Gastroesophageal sphincter (tissue), 4 donors: ENCODE data around the gene EXOC2. TPM values are rescaled to one million over a fixed set of nuclear protein-coding genes. Genes with fewer than 3 reads are reported as not detected.

ENCODE experiments used
- ATAC-seq: fragments of 150-250 bp; one replicate; pipeline ENCODE4 v1.9.1; 2016; ENCODE audit warnings: mild to moderate bottlenecking, moderate library complexity
- H3K27ac ChIP-seq, 4 donors: fragments of 200-600 bp; sonication (generic) in 3 of 4; 1 replicate in 3 of 4; 2 replicates in 1 of 4; pipeline ENCODE4 v1.5.1; 2016 to 2019
- H3K27me3 ChIP-seq: fragments of 200-600 bp; sonication (generic); one replicate; pipeline ENCODE4 v1.5.1; 2019
- H3K36me3 ChIP-seq, 2 donors: fragments of 200-600 bp; sonication (generic); one replicate each; pipeline ENCODE4 v1.5.1; 2019; ENCODE audit warnings: control low read depth in 1 of 2
- H3K4me1 ChIP-seq, 3 donors: fragments of 200-600 bp; sonication (generic); 1 replicate in 2 of 3; 2 replicates in 1 of 3; pipeline ENCODE4 v1.5.1; 2016 to 2019; ENCODE audit warnings: control low read depth in 2 of 3
- H3K4me3 ChIP-seq, 2 donors: fragments of 200-600 bp; sonication (generic); one replicate each; pipeline ENCODE4 v1.5.1; 2019; ENCODE audit warnings: mild to moderate bottlenecking in 1 of 2, moderate library complexity in 1 of 2
- H3K9me3 ChIP-seq, 3 donors: fragments of 200-600 bp; sonication (generic); one replicate each; pipeline ENCODE4 v1.5.1; 2017 to 2019; ENCODE audit warnings: control low read depth in 2 of 3
- CTCF ChIP-seq, 4 experiments: fragments of 200-600 bp in 2 of 4; fragments of 450-650 bp in 2 of 4; sonication (generic) in 1 of 4; IDR thresholded peaks; one replicate each; pipeline ENCODE4 v1.5.1; 2017 to 2019; ENCODE audit warnings: antibody characterized with exemption in 4 of 4, mild to moderate bottlenecking in 2 of 4, moderate library complexity in 2 of 4
- EP300 ChIP-seq: sonication (generic); formaldehyde crosslinking; IDR thresholded peaks from one replicate; pipeline ENCODE4 v1.6.1; 2017; ENCODE audit warnings: antibody characterized with exemption, mild to moderate bottlenecking
- POLR2A ChIP-seq, 2 donors: fragments of 450-650 bp; IDR thresholded peaks; one replicate each; pipeline ENCODE4 v1.6.1; 2017; ENCODE audit warnings: antibody characterized with exemption in 2 of 2, mild to moderate bottlenecking in 2 of 2, moderate library complexity in 1 of 2
- POLR2AphosphoS5 ChIP-seq: sonication (generic); formaldehyde crosslinking; IDR thresholded peaks from one replicate; pipeline ENCODE4 v1.6.1; 2017; ENCODE audit warnings: antibody characterized with exemption
- WGBS, 2 donors: methylation state at CpG; one replicate each; pipeline ENCODE4 v1.1.5; 2018; ENCODE audit warnings: low coverage in 1 of 2; 5-methylcytosine and 5-hydroxymethylcytosine counted together
- total RNA-seq, 4 donors: library from RNA; depleted of rRNA; stranded (reverse); fragments of >200 nt; gene quantifications; one replicate each; pipeline ENCODE4 v1.1.0, GENCODE V29; 2016

The EXOC2 gene
- total RNA-seq, 4 donors from 2014 or later, result 17.8 to 39.2 (median 25.8) TPM

GRCh38 chr6:593139-593906 lies 99.6 kb downstream of the EXOC2 start:
- peak; percentile 52 for ATAC-seq
- H3K4me1 ChIP-seq, result peaks cover 0 to 59% (median 3%) of the 10 kb centered on the region in 3 donors

GRCh38 chr6:589090-589489 lies 103.8 kb downstream of the EXOC2 start:
- no peak for TF ChIP-seq POLR2A (IDR thresholded peaks at IDR 0.05)
- no peak for TF ChIP-seq CTCF (IDR thresholded peaks at IDR 0.05)
- no peak for TF ChIP-seq POLR2AphosphoS5
- H3K4me1 ChIP-seq, result peaks cover 0 to 64% (median 3%) of the 10 kb centered on the region in 3 donors
- peaks cover 0 to 36% of the 10 kb centered on the region in 2 donors for H3K36me3 ChIP-seq
- H3K4me3 ChIP-seq, result no peak overlapping the region
- no peaks in the 10 kb centered on the region for H3K27me3 ChIP-seq
- WGBS, 2 donors, result 85 to 95% methylated on average over 9 to 18 of the region's 22 CpGs
- no peak for ATAC-seq
- H3K9me3 ChIP-seq, result no peaks in the 10 kb centered on the region
- H3K27ac ChIP-seq, result peak overlapping the region in 3 of 4 donors; percentile 65 to 79 (median 75)

More at GRCh38 chr6:593139-593906, 99.6 kb downstream of the EXOC2 start:
- TF ChIP-seq POLR2A (IDR thresholded peaks at IDR 0.05) (no peak), POLR2AphosphoS5 (no peak), CTCF (IDR thresholded peaks at IDR 0.05) (peak; percentile 67 to 79 (median 72)), EP300 (no peak)
- no peaks in the 10 kb centered on the region for H3K27me3 ChIP-seq
- H3K9me3 ChIP-seq, result no peaks in the 10 kb centered on the region
- H3K27ac ChIP-seq, result peak overlapping the region; percentile 78 to 80 (median 80)
- H3K4me3 ChIP-seq, result no peak overlapping the region
- WGBS, 2 donors, result 2 to 3% methylated on average over 5 of the region's 5 CpGs
- peaks cover 0 to 58% of the 10 kb centered on the region in 2 donors for H3K36me3 ChIP-seq

- Histone ChIP-seq H3K4me3 (no peak overlapping the region), H3K36me3 (peaks cover 0 to 27% of the 10 kb centered on the region in 2 donors), H3K9me3 (no peaks in the 10 kb centered on the region), H3K4me1 (peaks cover 0 to 69% (median 4%) of the 10 kb centered on the region in 3 donors), H3K27ac (peak overlapping the region in 2 of 4 donors; percentile 69 to 77), H3K27me3 (no peaks in the 10 kb centered on the region)
- TF ChIP-seq CTCF (IDR thresholded peaks at IDR 0.05) (no peak), POLR2A (IDR thresholded peaks at IDR 0.05) (no peak), POLR2AphosphoS5 (no peak), EP300 (no peak)
- 84 to 89% methylated on average over 4 to 5 of the region's 7 CpGs for WGBS, 2 donors
- ATAC-seq, result no peak
Measured at GRCh38 chr6:586553-586952, 106.4 kb downstream of the EXOC2 start.

- Histone ChIP-seq H3K9me3 (no peaks in the 10 kb centered on the region), H3K27ac (peak overlapping the region; percentile 35 to 77 (median 64)), H3K27me3 (no peaks in the 10 kb centered on the region), H3K4me3 (no peak overlapping the region), H3K4me1 (peaks cover 0 to 50% (median 4%) of the 10 kb centered on the region in 3 donors), H3K36me3 (peaks cover 0 to 4% of the 10 kb centered on the region in 2 donors)
- TF ChIP-seq POLR2A (IDR thresholded peaks at IDR 0.05) (no peak), CTCF (IDR thresholded peaks at IDR 0.05) (no peak), EP300 (no peak), POLR2AphosphoS5 (no peak)
- ATAC-seq, result peak; percentile 48
- WGBS, 2 donors, result 39 to 67% methylated on average over 3 to 6 of the region's 6 CpGs
Measured at GRCh38 chr6:583635-584034, 109.3 kb downstream of the EXOC2 start.

- Histone ChIP-seq H3K9me3 (no peaks in the 10 kb centered on the region), H3K36me3 (no peaks in the 10 kb centered on the region), H3K4me3 (no peak overlapping the region), H3K27me3 (no peaks in the 10 kb centered on the region), H3K27ac (peak overlapping the region; percentile 35 to 77 (median 64)), H3K4me1 (peaks cover 0 to 50% (median 4%) of the 10 kb centered on the region in 3 donors)
- TF ChIP-seq CTCF (IDR thresholded peaks at IDR 0.05), result no peak
- no peak for TF ChIP-seq POLR2A (IDR thresholded peaks at IDR 0.05)
- no peak for TF ChIP-seq POLR2AphosphoS5
- TF ChIP-seq EP300, result no peak
- WGBS, 2 donors, result 24 to 40% methylated on average over 1 of the region's 1 CpG
- no peak for ATAC-seq
Measured at GRCh38 chr6:583116-583515, 109.8 kb downstream of the EXOC2 start.
